Heart right ventricle (tissue), 16 donors: ENCODE data around the gene PLEKHM3. TPM values are rescaled to one million over a fixed set of nuclear protein-coding genes. Genes with fewer than 3 reads are reported as not detected.

Experiments
- ATAC-seq, 8 donors: fragments of 200-7000 bp; cut with Tn5 transposase; one replicate each; pipeline ENCODE4 v1.9.1; 2020; ENCODE audit warnings: mild to moderate bottlenecking in 8 of 8, moderate library complexity in 8 of 8, moderate number of reproducible peaks in 1 of 8
- DNase-seq, 2 donors: peaks; one replicate each; pipeline ENCODE4 v3.0.0-alpha.2; 2020
- H3K27ac ChIP-seq, 10 donors: fragments of 200-600 bp; sonication (generic) in 2 of 10; one replicate each; pipeline versions ENCODE4 v1.5.0 to v1.8.0; 2020 to 2022; ENCODE audit warnings: mild to moderate bottlenecking in 3 of 10
- H3K27me3 ChIP-seq, 7 donors: fragments of 200-600 bp; one replicate each; pipeline ENCODE4 v1.8.0; 2021 to 2022; ENCODE audit warnings: mild to moderate bottlenecking in 2 of 7
- H3K36me3 ChIP-seq, 9 donors: fragments of 200-600 bp; sonication (generic) in 1 of 9; one replicate each; pipeline versions ENCODE4 v1.5.0 to v1.8.0; 2020 to 2022; ENCODE audit warnings: mild to moderate bottlenecking in 2 of 9
- H3K4me1 ChIP-seq, 9 donors: fragments of 200-600 bp; sonication (generic) in 1 of 9; one replicate each; pipeline versions ENCODE4 v1.5.0 to v1.8.0; 2020 to 2022; ENCODE audit warnings: mild to moderate bottlenecking in 4 of 9
- H3K4me3 ChIP-seq, 10 donors: fragments of 200-600 bp; sonication (generic) in 2 of 10; one replicate each; pipeline versions ENCODE4 v1.5.0 to v1.8.0; 2020 to 2022; ENCODE audit warnings: mild to moderate bottlenecking in 7 of 10, moderate library complexity in 2 of 10
- H3K9me3 ChIP-seq, 11 donors: fragments of 200-600 bp in 10 of 11; sonication (generic) in 2 of 11; one replicate each; pipeline versions ENCODE4 v1.5.0 to v1.8.0; 2013 to 2022; ENCODE audit warnings: mild to moderate bottlenecking in 2 of 11, control low read depth in 1 of 11, moderate library complexity in 1 of 11
- WGBS, 2 donors: extraction: QIAGEN DNeasy Blood & Tissue Kit; methylation state at CpG; one replicate each; pipeline ENCODE4 v1.1.7; 2013; ENCODE audit warnings: inconsistent platforms in 1 of 2; 5-methylcytosine and 5-hydroxymethylcytosine counted together
- intact Hi-C, 10 donors: fragments of 100-400 bp; cut with DNase I; formaldehyde crosslinking; loops; one replicate each; pipeline versions ENCODE4 v1.11.1 to v1.14.2; 2022
- polyA plus RNA-seq, 2 donors: library from polyadenylated mRNA; stranded (reverse); fragments of 200-250 nt; gene quantifications; one replicate each; pipeline ENCODE4 v1.2.3, GENCODE V29; 2013
- total RNA-seq, 10 donors: library from RNA; stranded (reverse); fragmentation: NEBNext Ultra II Directional in 3 of 10; extraction: Animal tissue kit (Norgen Biotek cat#: 25700) in 3 of 10; gene quantifications; one replicate each; pipeline versions ENCODE4 v1.2.1 to v1.2.4, GENCODE V29; 2021 to 2023
- TF ChIP-seq, protein P1 (sequence below), 9 donors: fragments of 200-600 bp; sonication (generic) in 2 of 9; IDR thresholded peaks; one replicate each; pipeline versions ENCODE4 v1.5.0 to v1.8.0; 2021 to 2022; ENCODE audit warnings: antibody characterized with exemption in 9 of 9, mild to moderate bottlenecking in 5 of 9, moderate library complexity in 1 of 9
- donor health status: Arrhythmogenic right ventricular cardiomyopathy.
- donor health status: ischemic (EF 13 %, LVEDD 7.1; RV severe dilation, severe dysfunction).
- donor health status: healthy with polysubstance abuse.
- donor health status: DM: no; HTN: yes; CAD: no.
- donor health status: DM: no; HTN: no; CAD: no.
- donor health status: ischemic (EF 25% LVEDD 6.9; RV normal size, moderate dysfunction).
- donor health status: ischemic (EF 25% LVEDD 5.7; RV mildly dilated, moderate dysfunction).
- donor health status: healthy.
- donor health status: DM: yes; HTN: yes; CAD: no.
- donor health status: Ischemic cardiomyopathy.
- donor health status: ischemic (EF 35%, LVEDD 5.7; RV mildly dilated, moderate dysfunction).
- donor health status: nonischemic (EF 11% LVEDD 7.7; RV severe dilation, severe dysfunction).
- donor health status: DM: yes; HTN: yes; CAD: no.
- donor health status: PGD.
- donor health status: ischemic (EF 29% LVEDD 5.4; RV normal size, mild dysfunction).
- donor health status: nonischemic (EF 23%, LVEDD 6.1; RV moderate dilation, normal function).

The PLEKHM3 gene
- total and polyA plus RNA-seq, 12 donors: 2.5 to 16.2 (median 14.9) TPM

DNA sequence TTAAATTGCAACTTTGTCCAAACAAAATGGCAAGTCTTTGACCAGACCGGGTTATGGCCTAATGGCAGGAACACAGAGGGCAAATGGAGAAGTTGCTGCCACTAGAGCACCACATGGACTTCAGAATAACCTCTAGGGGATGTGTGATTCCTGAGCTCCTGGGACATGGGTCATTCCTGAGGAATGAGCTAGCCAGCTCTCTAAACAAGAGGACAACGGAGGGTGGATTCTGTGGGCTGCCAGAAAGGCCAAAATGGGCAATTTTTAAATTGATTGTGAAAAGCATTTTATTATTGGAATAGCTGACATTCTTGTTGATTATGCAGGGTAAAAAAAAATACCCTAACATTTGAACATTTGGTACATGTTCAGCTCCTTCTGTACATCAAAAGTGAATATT is 145.8 kb downstream of the PLEKHM3 start:
- ATAC-seq (no peak), DNase-seq (no peak)
- Histone ChIP-seq H3K4me1 (peaks cover 0 to 9% (median 0%) of the 10 kb centered on the region in 9 donors), H3K27ac (no peak overlapping the region), H3K4me3 (no peak overlapping the region), H3K9me3 (no peaks in the 10 kb centered on the region), H3K36me3 (no peaks in the 10 kb centered on the region), H3K27me3 (no peaks in the 10 kb centered on the region)
- WGBS, 2 donors: 66 to 82% methylated on average over 2 of the region's 2 CpGs
- TF ChIP-seq, protein P1, sequence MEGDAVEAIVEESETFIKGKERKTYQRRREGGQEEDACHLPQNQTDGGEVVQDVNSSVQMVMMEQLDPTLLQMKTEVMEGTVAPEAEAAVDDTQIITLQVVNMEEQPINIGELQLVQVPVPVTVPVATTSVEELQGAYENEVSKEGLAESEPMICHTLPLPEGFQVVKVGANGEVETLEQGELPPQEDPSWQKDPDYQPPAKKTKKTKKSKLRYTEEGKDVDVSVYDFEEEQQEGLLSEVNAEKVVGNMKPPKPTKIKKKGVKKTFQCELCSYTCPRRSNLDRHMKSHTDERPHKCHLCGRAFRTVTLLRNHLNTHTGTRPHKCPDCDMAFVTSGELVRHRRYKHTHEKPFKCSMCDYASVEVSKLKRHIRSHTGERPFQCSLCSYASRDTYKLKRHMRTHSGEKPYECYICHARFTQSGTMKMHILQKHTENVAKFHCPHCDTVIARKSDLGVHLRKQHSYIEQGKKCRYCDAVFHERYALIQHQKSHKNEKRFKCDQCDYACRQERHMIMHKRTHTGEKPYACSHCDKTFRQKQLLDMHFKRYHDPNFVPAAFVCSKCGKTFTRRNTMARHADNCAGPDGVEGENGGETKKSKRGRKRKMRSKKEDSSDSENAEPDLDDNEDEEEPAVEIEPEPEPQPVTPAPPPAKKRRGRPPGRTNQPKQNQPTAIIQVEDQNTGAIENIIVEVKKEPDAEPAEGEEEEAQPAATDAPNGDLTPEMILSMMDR (IDR thresholded peaks at IDR 0.05): no peak
- intact Hi-C loops: no loop called here

DNA sequence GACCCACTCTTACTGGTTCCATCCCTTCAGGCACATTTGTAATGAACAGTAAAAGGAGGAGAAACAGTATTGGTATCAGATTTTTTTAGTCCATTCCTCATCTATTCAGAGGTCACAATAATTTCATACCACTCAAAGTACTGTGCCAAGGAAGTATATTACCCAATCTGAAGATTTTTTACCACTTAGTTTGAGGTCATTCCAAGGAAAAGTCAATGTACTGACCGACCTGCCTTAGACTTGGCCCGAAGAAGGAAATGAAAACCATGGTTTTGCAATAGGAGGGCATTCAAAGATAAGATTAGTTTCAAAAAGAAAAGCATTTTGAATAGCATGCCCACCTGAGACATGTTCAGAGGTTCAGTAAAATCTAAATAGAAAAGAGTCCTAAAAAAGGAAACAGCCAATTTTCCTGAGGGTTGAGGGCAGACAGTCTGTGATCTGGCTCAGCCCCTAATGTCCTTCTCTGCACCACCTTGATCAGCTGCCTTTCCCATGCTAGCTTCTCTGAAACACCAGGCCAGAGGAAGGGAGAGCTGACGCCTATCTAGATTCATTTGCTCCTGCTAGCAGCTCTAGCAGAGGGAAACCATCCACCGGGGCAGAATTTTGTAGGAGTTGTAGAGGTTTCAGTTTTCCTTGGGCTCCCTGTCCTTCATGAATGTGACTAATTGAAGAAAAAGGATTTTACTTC is 148.3 kb downstream of the PLEKHM3 start:
- WGBS, 2 donors: 87 to 90% methylated on average over 4 of the region's 4 CpGs
- Histone ChIP-seq H3K36me3 (no peaks in the 10 kb centered on the region), H3K27ac (no peak overlapping the region), H3K27me3 (no peaks in the 10 kb centered on the region), H3K9me3 (no peaks in the 10 kb centered on the region), H3K4me1 (peaks cover 0 to 9% (median 0%) of the 10 kb centered on the region in 9 donors), H3K4me3 (no peak overlapping the region)
- ATAC-seq (no peak), DNase-seq (no peak)
- TF ChIP-seq, protein P1 (IDR thresholded peaks at IDR 0.05): no peak
- intact Hi-C loops: no loop called here

DNA sequence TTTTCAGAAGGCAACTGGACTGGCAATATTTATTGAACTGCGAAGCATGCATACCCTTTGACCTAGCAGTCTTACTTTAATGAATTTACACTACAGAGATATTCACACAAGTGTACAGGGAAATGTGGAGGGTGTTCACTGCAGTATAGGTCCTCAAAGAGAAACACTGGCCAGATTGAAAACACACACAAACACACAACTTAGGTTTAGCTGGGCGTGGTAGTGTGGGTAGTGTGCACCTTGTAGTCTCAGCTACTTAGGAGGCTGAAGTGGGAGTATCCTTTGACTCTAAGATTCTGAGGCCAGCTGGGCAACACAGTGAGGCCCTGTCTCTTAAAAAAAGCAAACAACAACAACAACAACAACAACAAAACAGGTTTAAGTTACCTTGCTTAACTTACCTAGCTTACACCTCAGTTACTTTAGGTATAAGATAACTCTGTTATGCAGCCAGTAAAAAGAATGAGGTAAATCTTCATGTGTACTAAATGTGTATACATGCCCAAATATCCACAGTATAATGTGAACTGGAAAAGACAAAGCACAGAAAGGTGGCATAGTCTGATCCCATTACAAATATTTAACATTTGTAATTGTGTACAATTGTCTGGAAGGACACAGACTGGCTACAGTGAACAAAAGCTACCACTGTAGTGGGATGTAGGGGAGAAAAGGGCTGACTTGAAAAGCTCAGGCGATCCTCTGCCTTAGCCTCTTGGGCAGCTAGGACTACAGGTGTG is 149.7 kb downstream of the PLEKHM3 start:
- Histone ChIP-seq H3K27me3 (no peaks in the 10 kb centered on the region), H3K4me3 (no peak overlapping the region), H3K4me1 (peaks cover 0 to 9% (median 0%) of the 10 kb centered on the region in 9 donors), H3K9me3 (no peaks in the 10 kb centered on the region), H3K27ac (no peak overlapping the region), H3K36me3 (no peaks in the 10 kb centered on the region)
- intact Hi-C loops: no loop called here
- TF ChIP-seq, protein P1 (IDR thresholded peaks at IDR 0.05): no peak
- WGBS, 2 donors: 98 to 99% methylated on average over 3 of the region's 3 CpGs
- DNase-seq (no peak), ATAC-seq (no peak)

DNA sequence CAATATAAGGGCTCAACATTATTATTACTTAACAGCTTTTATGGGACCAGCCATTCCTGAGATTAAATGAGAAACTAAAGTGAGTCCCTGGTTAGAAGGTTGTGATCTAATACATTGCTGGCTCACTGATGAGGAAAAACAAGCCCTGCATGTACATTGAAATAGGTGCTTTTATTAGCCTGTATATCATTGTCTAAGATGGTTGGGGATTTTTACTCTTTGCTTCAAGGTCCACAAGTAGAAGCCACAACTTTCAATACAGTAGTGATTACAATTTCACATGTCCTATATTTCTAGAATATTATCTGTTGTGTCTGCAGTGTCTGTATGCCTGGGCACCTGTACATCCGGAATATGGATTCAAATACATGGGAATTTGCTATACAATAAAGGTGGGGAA is 151.5 kb downstream of the PLEKHM3 start:
- ATAC-seq: no peak

More for the DNA sequence above, 151.5 kb downstream of the PLEKHM3 start:
- H3K27me3 ChIP-seq: no peaks in the 10 kb centered on the region
- H3K27ac ChIP-seq: no peak overlapping the region
- 94 to 100% methylated on average over 1 of the region's 1 CpG for WGBS, 2 donors
- H3K4me3 ChIP-seq: no peak overlapping the region
- intact Hi-C loops: no loop called here
- TF ChIP-seq, protein P1 (IDR thresholded peaks at IDR 0.05): no peak
- H3K4me1 ChIP-seq: peaks cover 0 to 18% (median 0%) of the 10 kb centered on the region in 9 donors
- H3K9me3 ChIP-seq: no peaks in the 10 kb centered on the region
- no peak for DNase-seq
- no peaks in the 10 kb centered on the region for H3K36me3 ChIP-seq
